Thymus (tissue), 11 donors: ENCODE data around the gene CENPT. TPM values are rescaled to one million over a fixed set of nuclear protein-coding genes. Genes with fewer than 3 reads are reported as not detected.
"Not testable (repeated sequence)": the region's sequence is repeated elsewhere in the genome, so short reads cannot be mapped to it uniquely, and the experiment has no call there.

ENCODE experiments used
- DNase-seq, 9 donors: peaks; one replicate each; pipeline ENCODE4 v3.0.0-alpha.2; 2013; ENCODE audit warnings: low spot score in 9 of 9, low read depth in 6 of 9, missing footprints in 1 of 9
- H3K27ac ChIP-seq, 2 donors: one replicate each; pipeline ENCODE4 v1.5.1; 2013; ENCODE audit warnings: control low read depth in 1 of 2, low read depth in 1 of 2, low read length in 1 of 2, mild to moderate bottlenecking in 1 of 2, moderate library complexity in 1 of 2
- H3K27me3 ChIP-seq, 2 donors: one replicate each; pipeline ENCODE4 v1.5.1; 2013; ENCODE audit warnings: low read length in 1 of 2; ENCODE audit not compliant: control insufficient read depth in 2 of 2, insufficient read depth in 1 of 2
- H3K36me3 ChIP-seq, 2 donors: one replicate each; pipeline ENCODE4 v1.5.1; 2013; ENCODE audit warnings: low read length in 1 of 2, mild to moderate bottlenecking in 1 of 2, moderate library complexity in 1 of 2; ENCODE audit not compliant: control insufficient read depth in 2 of 2, insufficient read depth in 2 of 2
- H3K4me1 ChIP-seq, 2 donors: one replicate each; pipeline ENCODE4 v1.5.1; 2013; ENCODE audit warnings: low read length in 2 of 2; ENCODE audit not compliant: control insufficient read depth in 2 of 2, insufficient read depth in 2 of 2
- H3K4me3 ChIP-seq, 2 donors: one replicate each; pipeline ENCODE4 v1.5.1; 2013; ENCODE audit warnings: low read length in 2 of 2, control low read depth in 1 of 2, mild to moderate bottlenecking in 1 of 2
- H3K9me3 ChIP-seq, 2 donors: one replicate each; pipeline ENCODE4 v1.5.1; 2013; ENCODE audit warnings: low read length in 1 of 2, mild to moderate bottlenecking in 1 of 2; ENCODE audit not compliant: control insufficient read depth in 2 of 2, insufficient read depth in 1 of 2
- WGBS: extraction: QIAGEN DNeasy Blood & Tissue Kit; methylation state at CpG from one replicate; pipeline ENCODE4 v1.1.7; 2013; 5-methylcytosine and 5-hydroxymethylcytosine counted together
- polyA plus RNA-seq: library from polyadenylated mRNA; stranded (reverse); fragments of 200-250 nt; gene quantifications from one replicate; pipeline ENCODE4 v1.2.3, GENCODE V29; 2013
- total RNA-seq: library from RNA; stranded (reverse); fragments of 120-200 nt; gene quantifications from one replicate; pipeline ENCODE4 v1.2.4, GENCODE V29; 2013
- donor health status: healthy.

CENPT gene
- total and polyA plus RNA-seq, 2 donors, result 25.4 to 101 TPM

GRCh38 chr16:67871256-67871655 lies 23.8 kb upstream of the CENPT start:
- no peaks in the 10 kb centered on the region for H3K27me3 ChIP-seq
- no peak for DNase-seq
- 93% methylated on average over 3 of the region's 3 CpGs for WGBS
- H3K4me1 ChIP-seq, result peaks cover 13 to 22% of the 10 kb centered on the region in 2 donors
- H3K9me3 ChIP-seq, result no peaks in the 10 kb centered on the region
- peaks cover 35 to 65% of the 10 kb centered on the region in 2 donors for H3K36me3 ChIP-seq
- H3K27ac ChIP-seq, result no peak overlapping the region
- H3K4me3 ChIP-seq, result no peak overlapping the region

GRCh38 chr16:67869653-67870052 lies 22.2 kb upstream of the CENPT start:
- Histone ChIP-seq H3K4me1 (peaks cover 12 to 21% of the 10 kb centered on the region in 2 donors), H3K4me3 (no peak overlapping the region), H3K27me3 (no peaks in the 10 kb centered on the region), H3K9me3 (no peaks in the 10 kb centered on the region), H3K27ac (no peak overlapping the region), H3K36me3 (peaks cover 36 to 64% of the 10 kb centered on the region in 2 donors)
- no peak for DNase-seq
- 97% methylated on average over 7 of the region's 7 CpGs for whole genome bisulfite sequencing

GRCh38 chr16:67868290-67868689 lies 20.8 kb upstream of the CENPT start:
- Histone ChIP-seq H3K9me3 (no peaks in the 10 kb centered on the region), H3K36me3 (peaks cover 38 to 66% of the 10 kb centered on the region in 2 donors), H3K27me3 (no peaks in the 10 kb centered on the region), H3K4me1 (peaks cover 4 to 10% of the 10 kb centered on the region in 2 donors), H3K27ac (no peak overlapping the region), H3K4me3 (no peak overlapping the region)
- 98% methylated on average over 6 of the region's 6 CpGs for WGBS
- no peak for DNase-seq

- H3K36me3 ChIP-seq, result peaks cover 43 to 64% of the 10 kb centered on the region in 2 donors
- WGBS, result 96% methylated on average over 2 of the region's 2 CpGs
- no peak overlapping the region for H3K4me3 ChIP-seq
- peak in 2 of 9 donors; percentile 30 to 37 for DNase-seq
- no peak overlapping the region for H3K27ac ChIP-seq
- no peaks in the 10 kb centered on the region for H3K27me3 ChIP-seq
- peaks cover 0 to 2% of the 10 kb centered on the region in 2 donors for H3K4me1 ChIP-seq
- no peaks in the 10 kb centered on the region for H3K9me3 ChIP-seq
Measured at GRCh38 chr16:67865318-67865717, 17.8 kb upstream of the CENPT start.

GRCh38 chr16:67864594-67864993 lies 17.1 kb upstream of the CENPT start:
- no peak for DNase-seq
- Histone ChIP-seq H3K27ac (no peak overlapping the region), H3K36me3 (peaks cover 37 to 59% of the 10 kb centered on the region in 2 donors), H3K4me3 (no peak overlapping the region), H3K4me1 (peaks cover 0 to 2% of the 10 kb centered on the region in 2 donors), H3K27me3 (no peaks in the 10 kb centered on the region), H3K9me3 (no peaks in the 10 kb centered on the region)
- WGBS, result 98% methylated on average over 2 of the region's 2 CpGs

- H3K27me3 ChIP-seq, H3K4me1 ChIP-seq, DNase-seq, H3K27ac ChIP-seq, H3K9me3 ChIP-seq, H3K4me3 ChIP-seq: not testable (repeated sequence)
- 95% methylated on average over 6 of the region's 6 CpGs for WGBS
- H3K36me3 ChIP-seq, result peaks cover 35 to 56% of the 10 kb centered on the region in 2 donors
Measured at GRCh38 chr16:67864044-67864443, 16.6 kb upstream of the CENPT start.

- no peaks in the 10 kb centered on the region for H3K9me3 ChIP-seq
- 96% methylated on average over 11 of the region's 11 CpGs for WGBS
- no peak overlapping the region for H3K27ac ChIP-seq
- peaks cover 24 to 45% of the 10 kb centered on the region in 2 donors for H3K36me3 ChIP-seq
- no peak for DNase-seq
- no peak overlapping the region for H3K4me3 ChIP-seq
- H3K4me1 ChIP-seq, result peaks cover 0 to 2% of the 10 kb centered on the region in 2 donors
- H3K27me3 ChIP-seq, result no peaks in the 10 kb centered on the region
Measured at GRCh38 chr16:67862623-67863583, 15.4 kb upstream of the CENPT start.

- no peak for DNase-seq
- Histone ChIP-seq H3K9me3 (no peaks in the 10 kb centered on the region), H3K4me1 (peaks cover 0 to 4% of the 10 kb centered on the region in 2 donors), H3K4me3 (no peak overlapping the region), H3K36me3 (peaks cover 20 to 36% of the 10 kb centered on the region in 2 donors), H3K27me3 (no peaks in the 10 kb centered on the region), H3K27ac (no peak overlapping the region)
- 97% methylated on average over 6 of the region's 6 CpGs for WGBS
Measured at GRCh38 chr16:67861877-67862276, 14.4 kb upstream of the CENPT start.

- Histone ChIP-seq H3K9me3 (no peaks in the 10 kb centered on the region), H3K27me3 (no peaks in the 10 kb centered on the region), H3K4me1 (peaks cover 0 to 5% of the 10 kb centered on the region in 2 donors), H3K36me3 (peaks cover 20 to 26% of the 10 kb centered on the region in 2 donors), H3K27ac (no peak overlapping the region), H3K4me3 (no peak overlapping the region)
- WGBS, result 96% methylated on average over 8 of the region's 8 CpGs
- DNase-seq, result no peak
Measured at GRCh38 chr16:67860589-67861398, 13.3 kb upstream of the CENPT start.
